KG1 (cell line): ENCODE results near the gene BMF.
A peak's percentile ranks its signal among the peaks of the same experiment; 100 is the strongest.
"Not testable (repeated sequence)": the region's sequence is repeated elsewhere in the genome, so short reads cannot be mapped to it uniquely, and the experiment has no call there.

Experiments used
- DNase-seq: peaks from one replicate; lab custom pipeline; 2025; lab: John Stamatoyannopoulos, UW

Gene BMF

GRCh38 chr15:40087991-40088928, 20.4 kb downstream of the BMF start:
- no peak for DNase-seq

- no peak for DNase-seq
Measured at GRCh38 chr15:40087068-40087810, 21.4 kb downstream of the BMF start.

- no peak for DNase-seq
Measured at GRCh38 chr15:40085266-40085665, 23.4 kb downstream of the BMF start.

GRCh38 chr15:40084650-40085049, 24.0 kb downstream of the BMF start:
- DNase-seq: no peak

- DNase-seq: no peak
Measured at GRCh38 chr15:40082195-40082883, 26.3 kb downstream of the BMF start.

GRCh38 chr15:40081691-40082194, 26.9 kb downstream of the BMF start:
- DNase-seq: peak; percentile 28

- DNase-seq: no peak
Measured at GRCh38 chr15:40080847-40081246, 27.8 kb downstream of the BMF start.

GRCh38 chr15:40080104-40080503, 28.6 kb downstream of the BMF start:
- DNase-seq: no peak

GRCh38 chr15:40079456-40079855, 29.2 kb downstream of the BMF start:
- no peak for DNase-seq

- DNase-seq: no peak
Measured at GRCh38 chr15:40075298-40076044, 33.2 kb downstream of the BMF start.

- DNase-seq: not testable (repeated sequence)
Measured at GRCh38 chr15:40074656-40075055, 34.0 kb downstream of the BMF start.

GRCh38 chr15:40073716-40074490, 34.8 kb downstream of the BMF start:
- DNase-seq: not testable (repeated sequence)

- DNase-seq: no peak
Measured at GRCh38 chr15:40072216-40072990, 36.3 kb downstream of the BMF start.

- DNase-seq: no peak
Measured at GRCh38 chr15:40070608-40071218, 38.0 kb downstream of the BMF start.

- DNase-seq: no peak
Measured at GRCh38 chr15:40070166-40070557, 38.5 kb downstream of the BMF start.

- no peak for DNase-seq
Measured at GRCh38 chr15:40069178-40070165, 39.2 kb downstream of the BMF start.

- DNase-seq: no peak
Measured at GRCh38 chr15:40067921-40068624, 40.6 kb downstream of the BMF start.

GRCh38 chr15:40066589-40066988, 42.1 kb downstream of the BMF start:
- DNase-seq: no peak
